ENCODE results near the gene TMX4.

DNA sequence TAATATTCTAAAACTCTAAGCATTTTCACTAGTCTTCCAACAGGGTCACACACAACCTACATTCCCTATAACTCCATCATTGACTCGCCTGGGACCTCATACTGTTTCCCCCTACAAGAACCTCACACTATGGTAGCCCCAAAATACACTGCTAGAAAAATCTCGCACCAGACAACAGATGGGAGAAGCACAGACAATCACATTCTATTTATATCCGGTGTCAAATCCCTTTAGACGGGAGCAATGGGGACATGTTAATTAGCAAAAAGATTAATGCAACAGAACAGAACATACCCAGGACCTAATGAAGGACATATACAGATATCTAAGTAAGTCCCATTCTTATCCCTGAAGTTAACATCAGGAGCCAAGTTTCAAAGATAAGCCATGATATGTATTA is 33.6 kb downstream of the TMX4 start:
- TF ChIP-seq CTCF (IDR thresholded peaks at IDR 0.05): no peak
- no peak for TF ChIP-seq POLR2AphosphoS5 (IDR thresholded peaks at IDR 0.05)

Measured in suprapubic skin (tissue), 3 donors.